Head of caudate nucleus (tissue), 42 donors: ENCODE data around the gene LRRC45.

Experiments used
- DNase-seq, 42 donors: peaks; one replicate each; pipeline versions ENCODE4 v3.0.0 to v3.0.0-alpha.2; 2020 to 2021; ENCODE audit warnings: mixed read lengths in 7 of 42
- intact Hi-C: fragments of 100-400 bp; cut with DNase I; formaldehyde crosslinking; loops from one replicate; pipeline ENCODE4 v1.15.0; 2022

LRRC45 gene

DNA sequence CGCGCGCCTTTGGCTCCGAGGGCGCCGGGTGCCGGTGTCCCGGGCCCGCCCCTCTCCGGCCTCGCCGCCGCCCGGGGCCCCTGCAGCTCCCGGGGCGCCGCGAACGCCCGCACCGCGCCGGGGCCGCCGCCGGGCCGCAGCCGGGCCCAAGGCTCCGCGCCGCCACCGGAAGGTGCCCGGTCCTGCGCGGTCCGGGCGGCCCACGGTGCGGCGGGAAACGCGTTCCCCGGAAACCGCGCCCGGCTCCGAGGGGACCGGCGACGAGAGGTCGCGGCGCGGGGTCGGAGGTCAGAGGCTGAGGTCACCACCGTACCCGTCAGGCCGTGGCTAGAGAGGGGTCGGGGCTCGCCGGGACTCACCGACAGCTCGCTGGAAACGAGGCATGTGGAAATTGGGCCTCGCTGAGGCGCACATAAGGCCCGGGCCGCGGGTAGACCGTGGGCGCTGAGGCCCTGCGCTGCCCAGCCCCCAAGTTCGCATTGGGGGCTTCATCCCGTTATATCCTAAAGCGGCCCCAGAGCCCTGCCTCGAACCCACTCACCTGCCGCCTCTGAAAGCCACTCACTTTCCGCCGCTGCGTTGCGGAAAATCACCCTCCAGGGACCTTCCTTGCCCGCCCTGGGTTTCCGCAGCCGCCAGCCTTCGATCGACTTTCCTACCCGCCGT lies 42.7 kb downstream of the LRRC45 start, which contains the start of gene DUS1L:
Gene DUS1L (minus strand): TSS at position 167 of the 666 bp plus-strand sequence. CDS start 745 bp downstream, outside the sequence.
- peak in 41 of 42 donors; percentile 15 to 86 (median 71) for DNase-seq
- intact Hi-C loops: no loop called here

- intact Hi-C loops: no loop called here
- no peak for DNase-seq
Observed at GRCh38 chr17:82070611-82071010, 47.5 kb downstream of the LRRC45 start.

DNA sequence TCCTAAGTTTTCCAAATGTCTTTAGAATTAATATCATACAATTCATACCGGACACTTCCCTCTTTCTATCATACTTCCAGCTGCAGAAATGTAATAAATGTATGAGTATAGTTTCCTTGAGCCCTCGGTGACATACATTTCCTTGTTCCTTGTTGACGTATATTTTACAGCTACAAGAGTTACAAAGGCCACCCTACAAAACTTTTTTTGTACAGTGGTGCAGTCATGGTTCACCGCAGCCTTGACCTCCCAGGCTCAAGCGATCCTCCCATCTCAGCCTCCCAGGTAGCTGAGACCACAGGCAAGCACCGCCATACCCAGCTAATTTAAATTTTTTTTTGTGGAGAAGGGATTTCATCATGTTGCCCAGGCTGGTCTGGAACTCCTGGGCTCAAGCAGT lies 49.7 kb downstream of the LRRC45 start:
- no peak for DNase-seq
- intact Hi-C loops: no loop called here

- intact Hi-C loops: no loop called here
- DNase-seq: no peak
Observed at GRCh38 chr17:82073446-82073845, 50.3 kb downstream of the LRRC45 start.

DNA sequence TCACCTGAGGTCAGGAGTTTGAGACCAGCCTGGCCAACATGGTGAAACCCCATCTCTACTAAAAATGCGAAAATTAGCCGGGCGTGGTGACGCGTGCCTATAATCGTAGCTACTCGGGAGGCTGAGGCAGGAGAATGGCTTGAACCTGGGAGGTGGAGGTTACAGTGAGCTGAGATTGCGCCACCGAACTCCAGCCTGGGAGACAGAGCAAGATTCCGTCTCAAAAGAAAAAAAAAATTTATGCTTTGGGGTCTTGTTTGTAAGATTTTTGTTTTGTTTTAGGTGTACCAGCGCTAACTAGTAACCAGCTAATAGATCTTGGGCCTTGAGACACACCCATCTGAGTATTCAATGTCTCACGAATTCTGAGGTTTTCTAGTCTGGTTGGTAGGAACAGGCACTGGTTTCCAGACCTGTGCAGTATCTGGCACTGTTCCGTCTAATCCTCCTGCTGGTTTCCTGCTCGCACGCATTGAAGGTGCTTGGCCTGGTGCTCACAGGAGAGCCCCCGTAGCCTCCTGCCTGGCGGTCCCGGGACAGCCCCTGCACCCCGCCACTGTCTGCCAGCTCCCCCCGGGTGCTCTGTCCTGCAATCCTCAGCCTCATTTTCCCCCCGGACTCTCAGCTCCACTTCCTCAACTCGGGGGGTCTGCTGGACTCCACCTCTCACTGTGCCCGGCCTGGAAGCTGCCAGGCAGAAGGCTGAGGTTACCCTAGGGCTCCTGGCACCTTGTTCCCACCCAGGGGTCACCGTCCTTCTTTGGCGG lies 53.1 kb downstream of the LRRC45 start:
- intact Hi-C loops: no loop called here
- DNase-seq: no peak

DNA sequence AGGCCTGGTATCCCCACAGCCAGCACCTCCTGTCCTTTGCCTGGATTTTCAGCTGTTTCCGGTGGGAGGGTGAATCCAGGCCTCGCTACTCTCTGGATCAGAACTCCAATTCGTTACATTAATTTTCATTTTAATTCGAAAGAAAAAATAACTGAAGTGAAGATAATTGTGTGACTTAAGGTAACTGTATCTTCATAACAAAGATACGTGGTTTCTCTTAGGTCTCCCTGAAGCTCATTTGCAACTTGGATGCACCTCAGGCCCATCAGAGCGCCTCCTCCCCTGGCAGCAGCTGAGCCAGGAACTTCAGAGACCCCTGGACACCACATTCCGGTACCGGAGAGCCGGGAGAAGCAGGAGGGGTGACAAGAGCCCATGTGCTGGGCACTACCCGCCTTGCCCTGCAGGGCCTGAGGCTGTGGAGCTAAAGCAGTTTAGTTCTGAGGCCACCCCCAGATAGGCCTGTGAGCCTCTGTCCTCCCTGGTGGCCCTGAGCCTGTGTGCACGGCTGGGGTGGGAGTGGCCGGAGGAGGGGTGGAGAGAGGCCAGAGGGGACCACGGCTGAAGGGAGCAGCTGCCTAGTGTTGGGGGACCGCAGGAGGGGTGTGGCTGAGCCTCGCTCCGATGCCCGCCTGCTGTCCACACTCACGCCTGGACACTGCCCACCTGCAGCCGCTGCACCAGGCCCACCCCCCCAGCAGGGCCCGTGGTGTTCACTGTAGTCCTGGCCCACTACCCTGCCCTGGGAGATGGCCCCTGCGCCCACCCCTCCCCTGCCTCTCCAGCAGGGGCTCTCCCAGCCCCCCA lies 53.9 kb downstream of the LRRC45 start:
- intact Hi-C loops: no loop called here
- DNase-seq: no peak

DNA sequence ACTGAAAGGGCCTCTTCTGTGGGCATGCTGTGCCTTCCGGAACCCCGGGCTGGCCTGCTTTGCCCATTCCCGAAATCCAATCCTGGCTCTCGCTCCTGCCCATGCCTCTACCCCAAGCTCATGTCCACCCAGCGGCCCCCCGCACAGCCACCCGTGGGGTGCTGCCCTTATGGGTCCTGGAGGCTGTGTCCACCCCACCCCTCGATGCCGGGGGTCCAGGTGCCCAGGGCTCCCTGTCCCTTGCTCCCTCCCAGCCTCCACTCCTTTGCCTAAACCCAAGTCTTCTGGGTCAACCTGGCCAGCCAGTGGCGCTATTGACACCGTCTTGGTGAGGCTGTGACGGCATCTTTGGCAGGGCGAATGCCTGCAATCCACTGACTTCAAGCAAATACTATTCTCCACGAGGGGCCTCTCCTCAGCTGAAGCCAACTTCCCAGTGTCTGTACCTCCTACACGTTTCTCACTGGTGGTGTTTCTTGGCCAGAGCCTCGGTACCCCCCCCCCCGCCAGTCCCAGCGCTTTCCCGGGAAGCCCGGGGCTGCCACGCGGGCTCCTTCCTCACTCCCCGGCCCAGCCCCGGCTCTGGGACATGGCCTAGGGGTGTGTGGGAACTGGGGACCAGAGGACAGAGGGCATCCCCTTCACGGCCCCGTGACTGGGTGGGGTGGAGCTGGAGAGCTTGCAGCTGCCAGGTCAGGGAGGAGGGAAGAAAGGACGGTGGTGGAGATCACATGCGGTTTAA lies 54.7 kb downstream of the LRRC45 start:
- no peak for DNase-seq
- intact Hi-C loops: no loop called here

- DNase-seq: no peak
- intact Hi-C loops: no loop called here
Observed at GRCh38 chr17:82078433-82078832, 55.3 kb downstream of the LRRC45 start.

DNA sequence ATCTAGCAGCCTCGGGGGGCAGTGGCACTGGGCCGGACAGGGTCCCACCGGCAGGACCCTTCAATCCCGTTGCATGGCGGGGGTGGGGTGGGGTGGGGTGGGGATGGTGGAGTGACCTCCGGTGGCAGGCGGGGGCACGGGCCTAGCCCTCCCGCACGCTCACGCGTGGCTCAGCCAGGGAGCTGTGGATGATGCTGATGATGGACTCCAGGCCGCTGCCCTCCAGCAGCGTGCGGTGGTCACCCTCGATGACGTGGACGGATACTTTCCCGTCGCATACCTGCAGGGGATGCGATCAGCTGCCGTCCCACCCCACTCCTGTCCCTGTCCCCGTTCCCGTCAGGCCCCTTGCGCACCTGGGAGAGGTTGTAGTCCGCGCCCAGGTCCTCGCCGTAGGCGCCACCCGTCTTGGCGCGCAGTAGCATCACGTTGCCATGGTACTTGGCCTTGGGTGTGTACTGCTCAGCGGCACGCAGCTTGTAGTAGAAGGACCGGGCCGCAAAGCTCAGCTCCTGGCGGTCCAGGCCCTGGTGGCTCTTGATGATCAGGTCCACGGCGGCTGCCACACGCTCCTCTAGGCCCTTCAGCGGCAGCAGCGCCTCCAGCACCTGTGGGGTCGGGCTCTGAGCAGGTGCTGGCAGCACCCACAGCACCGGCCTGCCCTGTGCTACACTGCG lies 56.0 kb downstream of the LRRC45 start:
- intact Hi-C loops: no loop called here
- DNase-seq: no peak

DNA sequence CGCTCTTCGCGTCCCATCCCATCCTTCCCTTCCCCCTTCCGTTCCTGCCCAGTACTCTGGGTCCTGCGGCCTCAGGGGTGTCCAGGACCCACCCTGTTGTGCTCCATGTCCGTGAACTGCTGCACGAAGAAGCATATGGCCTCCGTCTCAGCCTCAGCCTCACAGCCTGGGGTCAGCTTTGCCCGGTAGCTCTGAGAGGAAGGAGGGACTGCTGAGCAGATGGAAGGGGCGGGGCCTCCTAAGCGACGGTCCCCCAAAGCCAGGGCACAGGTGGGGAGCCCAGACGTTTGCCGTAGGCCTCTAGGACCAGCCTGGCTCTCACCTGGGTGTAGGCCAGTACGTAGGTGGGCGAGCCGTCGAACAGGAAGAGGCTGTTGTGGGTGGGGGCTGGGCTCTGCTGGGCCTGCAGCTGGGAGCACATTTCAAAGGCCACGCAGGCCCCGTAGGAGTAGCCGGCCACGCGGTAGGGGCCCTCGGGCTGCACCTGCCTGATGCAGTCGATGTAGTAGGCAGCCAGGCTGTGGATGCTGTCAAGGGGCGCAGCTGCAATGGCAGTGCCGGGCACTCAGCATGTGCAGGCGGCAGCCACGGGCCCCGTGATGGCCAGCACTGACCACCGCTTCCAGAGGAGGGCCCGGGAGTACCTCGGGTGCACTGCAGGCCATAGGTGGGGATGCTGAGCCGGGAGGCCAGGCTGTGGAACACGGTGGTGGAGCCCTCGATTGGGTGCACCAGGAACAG lies 57.1 kb downstream of the LRRC45 start:
- intact Hi-C loops: no loop called here
- no peak for DNase-seq
